HepG2 (cell line): ENCODE data around the gene MTMR10. TPM values are rescaled to one million over a fixed set of nuclear protein-coding genes. Genes with fewer than 3 reads are reported as not detected.
A peak's percentile ranks its signal among the peaks of the same experiment; 100 is the strongest.

Experiments
- AKAP8 ChIP-seq: sonication (generic); formaldehyde crosslinking; IDR thresholded peaks from 2 replicates; pipeline ENCODE4 v1.5.1; 2020; ENCODE audit warnings: mild to moderate bottlenecking, missing genetic modification reagents
- BCL6 ChIP-seq: IDR thresholded peaks from 2 replicates; pipeline ENCODE4 v1.6.1; 2016; ENCODE audit warnings: missing genetic modification reagents, missing compliant biosample characterization
- GZF1 ChIP-seq: sonication (generic); formaldehyde crosslinking; IDR thresholded peaks from 2 replicates; pipeline ENCODE4 v1.5.1; 2020; ENCODE audit warnings: mild to moderate bottlenecking, missing genetic modification reagents
- HMG20A ChIP-seq: IDR thresholded peaks from 2 replicates; pipeline ENCODE4 v1.6.1; 2016; ENCODE audit warnings: borderline replicate concordance
- HOXA7 ChIP-seq: sonication (generic); formaldehyde crosslinking; IDR thresholded peaks from 2 replicates; pipeline ENCODE4 v1.8.1; 2022; ENCODE audit warnings: mild to moderate bottlenecking, missing genetic modification reagents, moderate library complexity
- IRF2 ChIP-seq: IDR thresholded peaks from 2 replicates; pipeline ENCODE4 v1.6.1; 2018; ENCODE audit warnings: missing genetic modification reagents, missing compliant biosample characterization
- KDM5B ChIP-seq: sonication (generic); formaldehyde crosslinking; IDR thresholded peaks from 2 replicates; pipeline ENCODE4 v1.4.0; 2020; ENCODE audit warnings: missing genetic modification reagents, mild to moderate bottlenecking, borderline replicate concordance
- MAFK ChIP-seq, 2 experiments: IDR thresholded peaks in 1 of 2; conservative IDR thresholded peaks in 1 of 2; 2 replicates each; pipeline ENCODE4 v1.6.1; 2011; ENCODE audit warnings: improper control_type of control experiment in 2 of 2, low read length in 2 of 2
- NCOR1 ChIP-seq: fragments of 200-600 bp; sonication (generic); IDR thresholded peaks from 2 replicates; pipeline ENCODE4 v1.7.0; 2017; ENCODE audit warnings: antibody characterized with exemption, low read length, borderline replicate concordance
- PAF1 ChIP-seq: IDR thresholded peaks from 2 replicates; pipeline ENCODE4 v1.6.1; 2016; ENCODE audit warnings: missing genetic modification reagents, missing compliant biosample characterization
- PHB2 ChIP-seq: fragments of 450-650 bp; IDR thresholded peaks from 2 replicates; pipeline ENCODE4 v1.6.1; 2018; ENCODE audit not compliant: partially characterized antibody
- POLR2AphosphoS2 ChIP-seq: IDR thresholded peaks from 2 replicates; pipeline ENCODE4 v1.6.1; 2011; ENCODE audit warnings: low read depth, low read length, improper control_type of control experiment
- SATB2 ChIP-seq: sonication (generic); formaldehyde crosslinking; IDR thresholded peaks from 2 replicates; pipeline ENCODE4 v1.5.0; 2020; ENCODE audit warnings: missing genetic modification reagents
- SOX13 ChIP-seq, 3 experiments: fragments of 450-650 bp in 1 of 3; sonication (generic) in 1 of 3; formaldehyde crosslinking in 1 of 3; IDR thresholded peaks in 2 of 3; conservative IDR thresholded peaks in 1 of 3; 2 replicates each; pipeline versions ENCODE4 v1.5.0 to v1.6.1; 2016 to 2020; ENCODE audit warnings: antibody characterized with exemption in 1 of 3, mild to moderate bottlenecking in 1 of 3, missing compliant biosample characterization in 1 of 3, missing genetic modification reagents in 1 of 3, moderate library complexity in 1 of 3
- SUZ12 ChIP-seq: fragments of 150-350 bp; IDR thresholded peaks from 2 replicates; pipeline ENCODE4 v1.6.1; 2014; ENCODE audit warnings: low read depth, low read length
- TBL1XR1 ChIP-seq: fragments of 150-350 bp; IDR thresholded peaks from 2 replicates; pipeline ENCODE4 v1.6.1; 2014; ENCODE audit warnings: borderline replicate concordance, low read length; ENCODE audit not compliant: partially characterized antibody
- TOE1 ChIP-seq: sonication (generic); formaldehyde crosslinking; IDR thresholded peaks from 2 replicates; pipeline ENCODE4 v1.4.0; 2020; ENCODE audit warnings: mild to moderate bottlenecking, missing genetic modification reagents
- ZMYM2 ChIP-seq: sonication (generic); formaldehyde crosslinking; IDR thresholded peaks from 2 replicates; pipeline ENCODE4 v1.8.0; 2022; ENCODE audit warnings: mild to moderate bottlenecking, missing genetic modification reagents
- ZNF335 ChIP-seq: sonication (generic); formaldehyde crosslinking; IDR thresholded peaks from 2 replicates; pipeline ENCODE4 v1.4.0; 2020; ENCODE audit warnings: missing genetic modification reagents
- ZNF33A ChIP-seq: sonication (generic); formaldehyde crosslinking; IDR thresholded peaks from 2 replicates; pipeline ENCODE4 v1.5.1; 2020; ENCODE audit warnings: missing genetic modification reagents, mild to moderate bottlenecking, moderate library complexity, borderline replicate concordance
- ZNF562 ChIP-seq: sonication (generic); formaldehyde crosslinking; IDR thresholded peaks from 2 replicates; pipeline ENCODE4 v1.8.0; 2022; ENCODE audit warnings: missing genetic modification reagents, borderline replicate concordance
- ZNF577 ChIP-seq: sonication (generic); formaldehyde crosslinking; IDR thresholded peaks from 2 replicates; pipeline ENCODE4 v1.4.0; 2020; ENCODE audit warnings: mild to moderate bottlenecking, low read depth, missing genetic modification reagents, borderline replicate concordance
- ZNF678 ChIP-seq: sonication (generic); formaldehyde crosslinking; IDR thresholded peaks from 2 replicates; pipeline ENCODE4 v1.4.0; 2020; ENCODE audit warnings: mild to moderate bottlenecking, missing genetic modification reagents
- ZNF777 ChIP-seq: sonication (generic); formaldehyde crosslinking; IDR thresholded peaks from 2 replicates; pipeline ENCODE4 v1.4.0; 2020; ENCODE audit warnings: missing genetic modification reagents
- ZSCAN25 ChIP-seq: sonication (generic); formaldehyde crosslinking; IDR thresholded peaks from 2 replicates; pipeline ENCODE4 v1.8.0; 2022; ENCODE audit warnings: mild to moderate bottlenecking, missing genetic modification reagents
- ZSCAN30 ChIP-seq: sonication (generic); formaldehyde crosslinking; IDR thresholded peaks from 2 replicates; pipeline ENCODE4 v1.5.0; 2020; ENCODE audit warnings: mild to moderate bottlenecking, missing genetic modification reagents
- polyA plus RNA-seq, 8 experiments: library from polyadenylated mRNA; depleted of rRNA in 3 of 8; stranded (reverse) in 7 of 8; unstranded in 1 of 8; fragments of >200 nt; fragmentation: Illumina TruSeq in 4 of 8; extraction: Trizol in 4 of 8; gene quantifications; 2 replicates each; pipeline versions ENCODE4 v1.2.1 to v1.2.3, GENCODE V29; 2011 to 2016; ENCODE audit warnings: low read depth in 4 of 8, missing spikeins in 1 of 8, mixed read lengths in 1 of 8; ENCODE audit not compliant: insufficient read depth in 1 of 8
- total RNA-seq, 5 experiments: library from RNA; depleted of rRNA; stranded (reverse); fragments of >200 nt; fragmentation: Illumina TruSeq; extraction: Trizol; gene quantifications; 2 replicates each; pipeline ENCODE4 v1.2.3, GENCODE V29; 2016; ENCODE audit warnings: low read depth in 1 of 5
- TF ChIP-seq, protein P1 (sequence below): IDR thresholded peaks from 2 replicates; pipeline ENCODE4 v1.6.1; 2016; ENCODE audit warnings: missing compliant biosample characterization, missing genetic modification reagents, borderline replicate concordance
- TF ChIP-seq, protein P2 (sequence below): sonication (generic); formaldehyde crosslinking; IDR thresholded peaks from 2 replicates; pipeline ENCODE4 v1.5.0; 2020; ENCODE audit warnings: mild to moderate bottlenecking, low read depth, missing genetic modification reagents, borderline replicate concordance
- TF ChIP-seq, protein P3 (sequence below): sonication (generic); formaldehyde crosslinking; IDR thresholded peaks from 2 replicates; pipeline ENCODE4 v1.8.0; 2022; ENCODE audit warnings: mild to moderate bottlenecking, missing genetic modification reagents; ENCODE audit not compliant: insufficient replicate concordance

MTMR10 gene
- total and polyA plus RNA-seq, 2 of the 13 experiments (the other 11 are each of a cell fraction or from before 2014, with no cell fraction given) = 10.2 to 17.4 TPM

DNA sequence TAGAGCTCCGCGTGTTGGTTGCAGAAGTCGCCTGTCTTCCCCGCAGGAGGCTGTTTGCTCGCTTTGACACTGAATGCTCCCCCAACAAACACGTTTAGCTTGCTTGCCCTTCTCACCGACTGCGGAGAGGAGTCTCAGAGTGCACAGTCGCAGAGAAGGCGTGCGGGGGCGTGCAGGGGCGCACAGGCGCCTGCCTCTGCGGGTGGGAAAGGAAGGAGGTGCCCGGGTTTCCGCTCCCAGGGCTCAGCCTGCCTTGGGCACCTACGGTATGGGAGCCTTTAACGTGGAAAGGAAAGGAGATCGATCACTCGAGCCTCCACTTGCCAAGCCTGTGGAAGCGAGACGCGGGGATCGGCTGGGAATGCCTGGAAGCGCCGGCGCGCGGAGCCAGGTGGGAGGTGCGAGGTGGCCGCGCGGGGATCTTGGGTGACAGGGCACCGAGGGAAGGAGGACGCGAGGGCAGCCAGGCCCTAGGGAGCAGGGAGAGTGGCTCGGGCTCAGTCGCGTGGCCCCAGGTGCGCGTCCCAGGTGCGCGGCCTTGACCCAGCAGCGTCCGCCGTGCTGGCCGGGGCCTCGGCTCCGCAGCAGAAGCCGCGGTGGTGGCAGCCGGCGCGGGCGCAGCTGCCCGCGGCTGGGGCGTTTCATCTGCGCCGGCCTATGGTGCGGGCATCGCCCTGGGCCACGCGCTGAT, 87.8 kb downstream of the MTMR10 start, which contains the start of gene FAN1 (continued):
- peak; percentile 98 for TF ChIP-seq KDM5B
- TF ChIP-seq HMG20A (CRISPR knock-in tag) = no peak
- no peak for TF ChIP-seq PAF1
- TF ChIP-seq, protein P1, sequence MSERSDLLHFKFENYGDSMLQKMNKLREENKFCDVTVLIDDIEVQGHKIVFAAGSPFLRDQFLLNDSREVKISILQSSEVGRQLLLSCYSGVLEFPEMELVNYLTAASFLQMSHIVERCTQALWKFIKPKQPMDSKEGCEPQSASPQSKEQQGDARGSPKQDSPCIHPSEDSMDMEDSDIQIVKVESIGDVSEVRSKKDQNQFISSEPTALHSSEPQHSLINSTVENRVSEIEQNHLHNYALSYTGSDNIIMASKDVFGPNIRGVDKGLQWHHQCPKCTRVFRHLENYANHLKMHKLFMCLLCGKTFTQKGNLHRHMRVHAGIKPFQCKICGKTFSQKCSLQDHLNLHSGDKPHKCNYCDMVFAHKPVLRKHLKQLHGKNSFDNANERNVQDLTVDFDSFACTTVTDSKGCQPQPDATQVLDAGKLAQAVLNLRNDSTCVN (CRISPR knock-in tag) = peak; percentile 85
- TF ChIP-seq ZSCAN25 = 0 out of 2 replicates have a peak, but pooled peaks have one; percentile 49
- TF ChIP-seq HOXA7 (CRISPR knock-in tag) = 0 out of 2 replicates have a peak, but pooled peaks have one; percentile 47
- no peak for TF ChIP-seq BCL6 (CRISPR knock-in tag)
- no peak for TF ChIP-seq NCOR1
- TF ChIP-seq PHB2 = no peak
- TF ChIP-seq ZNF777 (CRISPR knock-in tag) = peak; percentile 49; the same call in 1 of the 2 replicates
- TF ChIP-seq POLR2AphosphoS2 = peak; percentile 99
- 0 out of 2 replicates have a peak, but pooled peaks have one; percentile 53 for TF ChIP-seq AKAP8
- TF ChIP-seq ZNF335 (CRISPR knock-in tag) = peak; percentile 92
- peak; percentile 49; the same call in 1 of the 2 replicates for TF ChIP-seq ZMYM2
- no peak for TF ChIP-seq ZNF33A (CRISPR knock-in tag)
- TF ChIP-seq, protein P2, sequence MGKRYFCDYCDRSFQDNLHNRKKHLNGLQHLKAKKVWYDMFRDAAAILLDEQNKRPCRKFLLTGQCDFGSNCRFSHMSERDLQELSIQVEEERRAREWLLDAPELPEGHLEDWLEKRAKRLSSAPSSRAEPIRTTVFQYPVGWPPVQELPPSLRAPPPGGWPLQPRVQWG = no peak
- no peak for TF ChIP-seq ZNF562
- TF ChIP-seq, protein P3, sequence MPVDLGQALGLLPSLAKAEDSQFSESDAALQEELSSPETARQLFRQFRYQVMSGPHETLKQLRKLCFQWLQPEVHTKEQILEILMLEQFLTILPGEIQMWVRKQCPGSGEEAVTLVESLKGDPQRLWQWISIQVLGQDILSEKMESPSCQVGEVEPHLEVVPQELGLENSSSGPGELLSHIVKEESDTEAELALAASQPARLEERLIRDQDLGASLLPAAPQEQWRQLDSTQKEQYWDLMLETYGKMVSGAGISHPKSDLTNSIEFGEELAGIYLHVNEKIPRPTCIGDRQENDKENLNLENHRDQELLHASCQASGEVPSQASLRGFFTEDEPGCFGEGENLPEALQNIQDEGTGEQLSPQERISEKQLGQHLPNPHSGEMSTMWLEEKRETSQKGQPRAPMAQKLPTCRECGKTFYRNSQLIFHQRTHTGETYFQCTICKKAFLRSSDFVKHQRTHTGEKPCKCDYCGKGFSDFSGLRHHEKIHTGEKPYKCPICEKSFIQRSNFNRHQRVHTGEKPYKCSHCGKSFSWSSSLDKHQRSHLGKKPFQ = peak; percentile 79
- TF ChIP-seq TOE1 = no peak
- peak; percentile 93 for TF ChIP-seq IRF2 (CRISPR knock-in tag)
- peak; percentile 65; the same call in 1 of the 2 replicates for TF ChIP-seq SATB2 (CRISPR knock-in tag)
- TF ChIP-seq SOX13 (IDR thresholded peaks at IDR 0.05) = no peak
- TF ChIP-seq SOX13 (CRISPR knock-in tag; conservative IDR thresholded peaks at IDR 0.05 in 1 of 2, IDR thresholded peaks at IDR 0.05 in 1 of 2) = no peak
- no peak for TF ChIP-seq GZF1
- no peak for TF ChIP-seq MAFK (conservative IDR thresholded peaks at IDR 0.05 in 1 of 2, IDR thresholded peaks at IDR 0.05 in 1 of 2; ENCODE audit: low read length in 2 of 2)
- TF ChIP-seq ZSCAN30 (CRISPR knock-in tag) = peak; percentile 70; the same call in 1 of the 2 replicates
- no peak for TF ChIP-seq TBL1XR1
- peak; percentile 82; the same call in 1 of the 2 replicates for TF ChIP-seq ZNF678 (CRISPR knock-in tag)
- 0 out of 2 replicates have a peak, but pooled peaks have one; percentile 61 for TF ChIP-seq ZNF577 (CRISPR knock-in tag)
- no peak for TF ChIP-seq SUZ12
